GM21786 (cell line): ENCODE data around the gene RPTOR.
"Not testable (repeated sequence)": the region's sequence is repeated elsewhere in the genome, so short reads cannot be mapped to it uniquely, and the experiment has no call there.

ENCODE experiments used
- ATAC-seq: cut with Tn5 transposase; IDR thresholded peaks from one replicate; pipeline ENCODE4 v1.9.1; 2021; ENCODE audit not compliant: unreplicated experiment

RPTOR gene

DNA sequence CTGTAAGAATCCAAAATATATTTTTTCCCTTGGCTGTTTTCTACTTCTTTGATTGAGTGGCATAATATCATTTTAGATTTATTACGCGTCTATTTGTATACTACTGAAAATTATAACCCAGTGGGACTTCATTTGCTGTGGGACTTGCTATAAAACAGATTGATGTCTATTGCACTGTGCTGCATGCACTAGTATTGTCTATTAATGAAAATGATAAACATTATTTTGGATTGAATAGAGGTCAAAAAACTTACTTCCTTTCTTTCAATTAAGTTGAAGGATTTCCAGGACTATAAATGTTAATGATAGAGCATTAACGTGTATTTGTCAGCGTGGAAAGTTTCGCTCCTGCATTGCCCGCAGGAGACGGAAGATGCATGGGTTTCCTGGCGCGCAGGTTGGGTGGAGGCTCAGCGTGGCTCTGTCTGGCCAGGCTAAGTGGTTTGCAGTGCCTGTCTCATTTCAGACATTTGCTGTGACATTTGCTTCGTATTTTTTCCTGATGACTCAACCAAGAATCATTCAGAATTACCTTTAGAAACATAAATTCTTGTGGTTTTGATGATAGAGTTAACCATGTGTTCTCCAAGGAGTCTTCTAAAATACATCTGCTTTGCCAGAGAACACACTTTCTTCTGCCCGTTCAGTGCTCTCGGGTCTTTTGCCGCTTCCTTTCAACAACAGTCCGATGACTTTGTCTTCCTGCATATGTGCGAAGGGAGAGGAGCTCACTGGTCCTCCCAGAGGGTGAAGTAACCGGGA lies 216.7 kb downstream of the RPTOR start:
- ATAC-seq: no peak

DNA sequence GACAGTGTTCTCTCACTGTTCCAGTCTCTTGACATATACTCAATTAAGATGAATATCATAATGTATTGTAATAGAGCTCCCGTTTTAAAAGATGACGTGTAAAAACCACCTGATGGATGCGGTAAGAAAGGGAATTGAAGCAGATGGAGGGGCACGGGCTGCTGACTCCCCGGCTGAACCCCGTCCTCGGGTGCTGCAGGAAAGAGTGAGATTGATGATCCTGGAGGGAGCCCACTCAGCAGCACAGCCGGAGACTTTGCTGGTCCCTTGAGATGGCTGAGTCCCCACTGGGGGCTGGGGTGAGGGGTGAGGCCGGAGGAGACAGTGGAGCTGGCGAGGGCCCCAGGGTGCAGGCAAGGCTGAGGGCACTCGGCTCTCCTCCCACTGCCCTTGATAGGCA lies 217.4 kb downstream of the RPTOR start:
- no peak for ATAC-seq

DNA sequence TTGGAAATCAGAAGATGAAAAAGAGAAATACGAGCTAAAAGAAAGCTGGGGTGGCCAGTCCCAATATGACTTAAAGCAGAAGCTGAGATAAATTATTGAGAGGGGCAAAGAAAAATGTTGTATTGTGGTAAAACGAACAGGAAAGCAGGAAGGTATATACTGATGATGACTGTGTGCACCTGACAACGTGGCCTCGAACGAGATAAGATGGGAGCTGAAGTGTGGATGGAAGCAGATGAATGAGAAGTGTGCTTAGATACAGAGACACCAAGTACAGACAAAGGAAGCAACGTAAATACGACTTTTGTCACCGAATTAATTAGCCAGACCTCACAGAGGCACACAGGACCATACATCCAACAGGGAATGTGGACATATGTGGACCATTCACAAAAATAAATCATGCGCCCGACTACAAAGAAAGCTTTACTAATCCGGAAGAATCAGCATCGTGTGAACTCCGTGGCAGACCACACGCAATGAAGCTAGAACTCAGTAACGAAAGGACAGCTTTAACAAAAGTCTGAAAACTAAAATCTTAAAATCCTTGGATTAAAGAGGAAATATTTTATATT lies 218.7 kb downstream of the RPTOR start:
- no peak for ATAC-seq

DNA sequence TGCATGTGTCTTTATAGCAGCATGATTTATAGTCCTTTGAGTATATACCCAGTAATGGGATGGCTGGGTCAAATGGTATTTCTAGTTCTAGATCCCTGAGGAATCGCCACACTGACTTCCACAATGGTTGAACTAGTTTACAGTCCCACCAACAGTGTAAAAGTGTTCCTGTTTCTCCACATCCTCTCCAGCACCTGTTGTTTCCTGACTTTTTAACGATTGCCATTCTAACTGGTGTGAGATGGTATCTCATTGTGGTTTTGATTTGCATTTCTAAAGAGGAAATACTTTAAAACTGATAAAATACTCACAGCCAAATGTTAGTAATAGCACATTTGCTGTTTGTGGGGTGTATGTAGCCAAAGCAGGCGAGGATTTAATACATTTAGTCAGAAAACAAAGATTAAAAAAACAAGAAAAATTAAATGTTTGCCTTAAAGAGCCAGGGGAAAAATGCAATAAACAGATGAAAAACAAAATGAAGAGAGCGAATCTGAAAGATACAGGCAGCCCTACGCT lies 220.0 kb downstream of the RPTOR start:
- ATAC-seq: not testable (repeated sequence)

DNA sequence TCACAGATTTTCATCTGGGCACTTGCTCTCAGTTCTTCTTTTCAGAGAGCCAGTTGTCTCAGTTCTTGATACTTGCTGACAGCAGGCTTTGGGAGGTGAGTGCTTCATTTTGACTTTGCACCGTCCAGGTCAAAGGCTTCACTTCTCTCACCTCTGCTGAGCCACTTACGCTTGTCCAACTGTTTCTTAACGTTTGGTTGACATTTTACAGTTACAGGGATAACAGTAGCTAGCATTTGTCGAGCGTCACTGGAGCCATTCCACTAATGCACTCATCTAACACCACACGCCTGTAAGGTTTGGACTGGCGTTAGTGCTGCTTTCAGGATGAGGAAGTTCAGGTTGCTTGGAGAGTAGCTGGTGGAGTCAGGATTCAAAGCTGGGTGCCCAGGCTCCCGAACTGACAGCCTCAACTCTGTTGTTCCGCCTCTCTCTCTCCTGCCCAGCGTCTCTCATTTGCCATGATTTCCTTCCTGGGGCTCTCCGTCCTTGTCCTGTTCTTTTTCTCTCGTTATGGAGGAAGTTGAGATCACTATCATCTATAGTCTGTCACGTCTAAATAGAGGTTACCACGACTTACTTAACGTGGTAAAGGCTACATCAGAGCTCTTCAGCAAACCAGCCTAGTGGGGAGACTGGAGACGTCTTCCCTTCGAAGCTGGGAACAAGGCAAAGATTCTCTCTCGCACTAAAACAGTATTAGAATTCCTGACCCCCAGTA lies 220.8 kb downstream of the RPTOR start:
- ATAC-seq: no peak

DNA sequence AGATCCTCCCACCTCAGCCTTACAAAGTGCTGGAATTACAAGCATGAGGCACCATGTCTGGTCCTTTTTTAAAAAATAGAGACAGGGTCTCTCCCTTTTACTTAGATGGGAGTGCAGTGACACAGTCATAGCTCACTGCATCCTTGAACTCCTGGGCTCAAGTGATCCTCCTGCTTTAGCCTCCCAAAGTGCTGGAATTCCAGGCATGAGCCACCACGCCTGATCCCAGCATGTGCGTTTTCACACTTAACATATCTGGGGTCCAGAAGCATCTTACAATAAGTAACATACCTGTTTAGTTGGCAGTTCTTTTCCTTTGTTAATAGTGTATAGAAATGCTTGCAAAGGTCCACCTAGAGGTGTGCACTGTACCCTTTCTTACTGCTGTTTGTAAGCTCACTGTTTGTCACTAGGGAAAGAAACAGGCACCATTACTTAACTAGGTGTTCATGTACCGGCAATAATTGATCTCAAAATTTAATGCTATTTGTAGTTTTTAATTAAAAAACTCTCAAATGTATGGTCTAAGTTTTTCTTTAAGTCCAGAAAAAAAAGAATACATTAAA lies 221.7 kb downstream of the RPTOR start:
- no peak for ATAC-seq

DNA sequence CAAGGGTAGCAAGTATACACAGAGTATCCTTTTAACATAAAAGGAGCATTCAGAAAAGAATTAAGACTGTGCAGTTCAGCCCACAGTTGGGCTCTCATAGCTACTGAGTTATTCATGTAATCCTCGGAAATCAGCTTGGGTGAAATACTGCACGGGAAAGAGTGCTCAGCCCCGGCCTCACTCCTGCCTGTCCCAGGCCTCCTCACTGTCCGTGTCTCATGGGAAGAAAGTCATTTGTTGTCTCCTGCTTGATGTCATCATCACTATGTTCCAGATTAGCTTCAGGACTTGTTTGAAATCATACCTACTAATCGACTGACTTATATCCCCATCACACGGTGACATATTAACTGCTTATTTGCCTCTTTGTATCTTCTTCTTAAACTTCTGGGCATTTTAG lies 223.8 kb downstream of the RPTOR start:
- no peak for ATAC-seq

DNA sequence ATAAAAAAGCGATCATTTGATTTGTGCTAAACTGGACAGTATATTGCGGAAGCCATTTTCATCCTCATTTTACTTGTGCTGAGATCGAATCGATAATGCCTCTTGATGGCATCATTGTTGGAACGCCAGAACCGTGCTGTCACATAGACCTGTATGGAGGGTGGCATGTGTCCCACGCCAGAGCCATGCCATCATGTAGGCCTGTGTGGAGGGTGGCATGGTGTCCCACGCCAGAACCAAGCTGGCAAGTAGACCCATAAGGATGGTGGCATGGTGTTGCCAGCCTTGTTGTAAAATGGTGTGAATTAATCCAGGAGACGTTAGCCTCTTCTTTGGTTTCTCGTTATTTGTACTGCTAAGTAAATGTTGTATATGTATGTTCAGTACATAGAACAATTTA lies 224.3 kb downstream of the RPTOR start:
- ATAC-seq: no peak

DNA sequence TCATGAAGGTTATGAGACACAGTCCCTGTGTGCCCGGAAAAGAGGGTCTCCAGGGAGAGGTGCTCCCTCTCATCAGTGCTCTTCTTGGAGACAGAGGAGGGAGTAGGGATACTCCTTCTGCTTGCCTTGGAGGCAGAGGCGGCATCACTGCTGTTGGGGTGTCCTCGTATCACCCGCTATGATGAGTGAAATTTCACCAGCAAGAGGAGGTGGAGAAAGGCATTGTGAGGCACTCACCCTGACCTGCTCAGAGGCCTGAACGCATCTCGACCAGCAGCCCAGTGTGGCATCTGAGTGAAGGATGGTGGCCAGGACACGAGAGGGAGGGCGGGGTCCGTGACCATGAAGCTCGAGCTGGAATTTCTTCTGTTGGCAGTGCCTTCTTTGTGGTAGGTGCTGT lies 224.9 kb downstream of the RPTOR start:
- no peak for ATAC-seq

DNA sequence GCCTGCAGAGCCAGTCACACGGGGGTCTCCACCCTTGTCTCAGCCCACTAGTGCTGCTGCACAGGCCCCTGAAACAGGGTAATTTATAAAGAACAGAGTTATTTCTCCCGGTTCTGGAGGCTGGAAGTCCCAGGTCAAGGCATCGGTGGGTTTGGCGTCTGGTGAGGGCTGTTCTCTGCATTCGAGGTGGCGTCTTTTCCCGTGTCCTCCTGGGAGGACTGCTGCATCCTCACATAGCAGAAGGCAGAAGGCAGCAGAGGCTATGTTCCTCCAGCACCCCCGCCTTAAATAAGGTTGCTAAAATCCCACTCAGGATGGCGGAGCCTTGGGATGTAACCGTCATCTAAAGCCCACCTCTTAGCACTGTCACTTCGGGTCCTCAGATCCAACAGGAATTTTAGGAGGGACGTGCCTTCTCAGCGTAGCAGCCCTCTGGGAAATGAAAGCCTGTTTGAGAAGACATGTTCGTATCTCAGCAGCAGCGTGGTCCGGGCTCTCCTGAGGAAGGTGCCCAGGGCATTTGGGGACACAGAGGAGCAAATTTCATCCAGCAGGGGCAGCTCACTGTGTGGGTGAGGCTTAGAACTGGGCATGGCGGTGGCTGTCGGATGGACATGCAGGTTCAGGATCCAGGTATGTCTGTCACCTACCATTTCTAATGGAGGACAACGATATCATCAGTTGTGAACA lies 225.4 kb downstream of the RPTOR start:
- ATAC-seq: no peak

DNA sequence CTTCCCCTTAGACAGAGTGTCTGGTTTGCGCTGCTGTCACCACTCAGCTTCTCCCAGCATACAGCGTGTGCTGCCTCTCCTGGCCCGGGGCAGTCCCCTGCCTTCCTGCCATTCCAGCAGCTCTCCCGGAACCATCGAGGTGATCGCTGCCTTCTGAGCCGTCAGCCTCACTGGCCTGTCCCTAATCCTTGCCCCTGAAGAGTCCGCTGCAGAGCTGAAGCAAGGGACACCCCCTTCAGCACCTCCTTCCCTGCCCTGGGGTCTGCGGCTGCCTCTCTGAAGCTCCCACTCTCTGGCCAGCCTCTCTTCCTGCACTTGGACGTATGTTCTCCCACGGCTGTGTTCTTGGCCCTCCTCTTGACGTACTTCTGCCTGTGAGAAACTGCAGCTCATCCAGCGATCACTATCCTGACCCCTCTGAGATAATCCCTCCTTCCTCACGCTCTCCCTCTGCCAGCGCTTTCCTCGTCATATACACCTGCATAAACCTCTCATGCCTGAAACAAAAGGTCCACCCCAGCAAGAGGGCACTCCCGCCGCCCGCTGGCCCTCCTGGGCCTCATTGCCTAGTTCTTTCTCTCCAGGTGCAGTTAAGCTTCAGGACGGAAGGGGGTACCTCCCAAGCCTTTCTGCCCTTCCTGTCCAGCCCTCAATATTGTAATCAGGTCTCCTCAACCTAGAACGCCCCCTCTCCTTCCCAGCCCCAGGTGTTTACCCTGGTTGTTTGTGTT lies 226.4 kb downstream of the RPTOR start:
- no peak for ATAC-seq

DNA sequence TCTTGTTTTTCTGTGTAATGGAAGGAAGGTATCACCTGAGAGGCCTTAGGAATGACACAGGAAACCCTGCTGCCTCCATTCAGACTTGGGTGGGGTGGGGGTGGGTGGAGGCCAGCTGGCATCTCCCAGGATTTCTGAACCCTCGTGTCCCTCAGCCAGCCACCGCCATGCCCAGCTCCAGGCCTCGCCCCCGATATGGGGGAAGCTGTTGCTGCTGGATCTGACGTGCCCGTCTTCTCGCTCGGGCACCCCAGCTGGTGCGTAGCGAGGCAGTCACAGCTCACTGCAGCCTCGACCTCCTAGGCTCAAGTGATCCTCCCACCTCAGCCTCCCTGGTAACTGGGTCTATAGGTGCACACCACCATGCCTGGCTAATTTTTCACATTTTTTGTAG lies 227.0 kb downstream of the RPTOR start:
- no peak for ATAC-seq

DNA sequence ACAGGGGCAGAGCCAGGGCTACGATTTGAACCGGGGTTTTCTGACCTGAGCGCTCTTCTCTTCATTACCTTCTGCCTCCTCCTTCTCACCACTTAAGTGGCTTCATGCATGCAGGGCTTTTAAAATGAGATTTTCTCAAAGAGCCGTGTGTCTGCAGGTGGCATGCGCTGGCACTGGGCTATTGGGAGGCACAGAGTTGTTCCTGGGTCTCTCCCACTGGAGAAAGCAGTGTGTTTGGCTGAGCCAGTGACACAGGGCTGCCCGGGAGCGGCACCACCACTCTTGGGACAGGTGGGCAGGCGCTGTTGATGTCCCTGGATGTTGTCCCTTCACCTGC lies 228.2 kb downstream of the RPTOR start:
- no peak for ATAC-seq

DNA sequence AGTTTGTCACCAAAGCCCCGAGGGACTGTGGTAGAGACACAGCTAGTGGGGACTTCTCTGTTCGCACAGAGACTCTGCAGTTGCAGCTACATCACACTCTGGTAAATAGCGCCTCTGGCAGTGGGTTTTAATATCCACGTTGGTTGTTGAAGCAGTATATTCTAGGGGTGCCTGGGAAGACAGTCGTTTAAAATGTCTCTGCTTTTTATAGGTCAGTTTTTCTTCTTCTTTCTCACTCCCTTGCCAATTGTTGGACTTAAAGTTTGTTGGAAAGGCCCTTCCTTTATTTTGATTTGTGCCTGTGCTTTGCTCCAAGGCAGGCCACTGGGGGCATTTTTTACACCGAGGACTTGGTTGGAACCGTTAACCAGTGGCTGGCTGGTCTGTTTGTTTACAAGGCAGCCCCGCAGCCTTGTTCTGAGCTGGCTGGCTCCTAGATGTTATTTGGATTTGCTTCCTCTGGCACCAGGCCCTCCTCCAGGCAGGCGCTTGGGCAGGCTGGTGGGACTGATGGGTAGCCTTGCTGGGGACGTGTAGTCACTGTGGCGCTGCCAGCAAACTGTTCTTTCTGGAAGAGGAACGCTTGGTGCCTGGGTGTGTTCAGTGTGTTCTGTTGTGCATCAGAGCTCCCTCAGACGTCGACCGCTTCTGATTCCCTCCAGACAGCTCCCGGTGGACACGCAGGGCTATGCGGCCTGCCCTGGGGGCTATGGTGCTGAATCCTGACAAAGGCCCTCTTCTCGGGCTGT lies 228.8 kb downstream of the RPTOR start:
- no peak for ATAC-seq

DNA sequence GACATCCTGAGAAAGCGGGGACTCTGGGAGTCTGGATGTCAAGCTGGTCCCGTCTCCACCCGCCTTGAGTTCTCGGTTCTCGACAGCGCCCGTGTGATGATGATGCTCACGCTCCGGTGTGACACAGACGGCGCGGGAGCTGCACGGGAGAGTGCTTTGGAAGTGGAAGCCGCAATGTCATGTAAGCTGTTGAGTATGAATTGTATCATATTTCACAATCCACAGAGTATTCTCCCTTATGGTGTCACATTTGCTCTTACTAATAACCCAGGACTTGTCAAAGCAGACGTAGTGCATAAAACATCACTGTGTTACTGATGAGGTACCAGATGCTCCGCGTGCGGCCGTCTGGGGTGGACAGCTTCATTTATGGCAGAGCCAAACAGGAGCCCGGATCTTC lies 229.5 kb downstream of the RPTOR start:
- no peak for ATAC-seq

DNA sequence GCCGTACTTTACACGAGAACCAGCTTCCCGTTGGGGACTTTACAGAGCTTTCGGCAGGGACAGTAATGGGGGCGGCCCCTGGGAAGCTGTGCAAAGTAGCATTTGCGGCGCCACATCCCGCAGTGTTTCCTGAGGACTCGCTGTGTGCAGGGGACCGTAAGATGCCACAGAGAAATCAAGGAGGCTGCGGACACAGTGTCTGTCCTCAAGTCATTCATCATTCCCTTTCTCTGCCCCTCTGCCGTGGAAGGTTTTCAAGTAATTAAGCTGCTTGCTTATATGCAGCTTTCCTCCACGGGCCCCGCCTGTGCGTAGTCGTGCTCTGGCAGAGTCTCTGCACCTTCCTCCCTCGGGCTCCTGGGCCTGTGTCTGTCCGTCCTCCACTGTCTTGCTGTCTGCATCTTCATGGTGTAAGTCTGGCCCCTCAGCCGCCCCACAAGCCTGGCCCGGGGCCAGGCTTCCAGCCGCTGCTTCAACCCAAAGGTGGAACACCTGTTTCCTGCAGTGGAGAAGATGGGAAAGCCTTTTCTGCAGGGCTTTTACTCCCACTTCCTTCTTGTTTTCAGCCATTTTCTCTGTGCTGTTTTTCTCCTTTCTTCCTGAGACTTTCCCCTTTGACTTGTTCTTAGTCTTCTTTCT lies 230.1 kb downstream of the RPTOR start:
- ATAC-seq: no peak

DNA sequence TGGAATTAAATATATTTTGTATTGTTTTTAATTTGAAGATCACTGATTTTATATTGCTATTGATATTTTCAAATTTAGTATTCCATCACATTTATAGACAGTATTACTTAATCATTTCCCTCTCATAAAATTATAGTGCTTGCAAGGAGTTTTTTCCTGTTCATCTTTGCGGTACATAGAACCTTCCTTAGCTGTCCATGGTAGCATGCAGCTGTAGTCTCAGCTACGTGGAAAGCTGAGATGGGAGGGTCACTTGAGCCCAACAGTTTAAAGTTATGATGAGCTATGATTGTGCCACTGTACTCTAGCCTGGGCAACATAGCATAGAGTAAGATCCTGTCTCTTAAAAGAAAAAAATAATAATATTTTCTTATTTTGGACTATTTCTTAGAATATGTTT lies 231.2 kb downstream of the RPTOR start:
- ATAC-seq: no peak

DNA sequence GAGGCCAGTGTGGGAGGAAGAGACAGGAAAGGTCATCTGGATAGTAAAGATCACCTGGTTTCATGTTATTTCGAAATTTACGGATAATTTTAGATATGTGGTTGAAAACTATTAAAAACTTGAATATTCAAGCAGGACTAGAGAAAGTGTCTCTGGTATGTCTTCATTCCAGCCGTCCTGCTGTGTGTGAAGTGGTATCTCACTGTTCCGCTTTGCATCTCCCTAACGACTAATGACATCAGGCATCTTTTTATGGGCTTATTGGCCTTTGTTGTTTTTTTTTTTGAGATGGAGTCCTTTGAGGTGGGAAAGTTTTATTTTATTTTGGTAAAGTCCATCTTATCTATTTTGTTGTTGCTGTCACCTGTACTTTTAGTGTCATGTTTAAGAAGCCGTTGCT lies 232.6 kb downstream of the RPTOR start:
- ATAC-seq: no peak

DNA sequence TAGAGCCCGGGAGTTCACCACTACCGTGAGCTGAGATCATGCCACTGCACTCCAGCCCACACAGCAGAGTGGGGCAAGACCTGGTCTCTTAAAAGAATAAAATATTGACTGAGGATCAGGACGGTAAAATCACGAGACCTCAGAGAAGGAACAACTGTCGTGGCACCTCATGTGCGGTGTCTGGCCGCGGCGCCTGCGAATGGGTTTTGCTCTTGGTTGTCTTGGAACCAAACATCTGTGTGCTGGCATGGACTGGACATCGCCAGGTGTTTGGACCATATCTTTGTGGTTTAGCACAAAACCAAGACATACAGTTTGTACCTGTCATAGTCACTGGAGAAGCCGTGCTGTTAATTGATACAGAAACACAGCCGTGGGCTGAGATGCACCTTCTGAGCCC lies 234.1 kb downstream of the RPTOR start:
- ATAC-seq: no peak

DNA sequence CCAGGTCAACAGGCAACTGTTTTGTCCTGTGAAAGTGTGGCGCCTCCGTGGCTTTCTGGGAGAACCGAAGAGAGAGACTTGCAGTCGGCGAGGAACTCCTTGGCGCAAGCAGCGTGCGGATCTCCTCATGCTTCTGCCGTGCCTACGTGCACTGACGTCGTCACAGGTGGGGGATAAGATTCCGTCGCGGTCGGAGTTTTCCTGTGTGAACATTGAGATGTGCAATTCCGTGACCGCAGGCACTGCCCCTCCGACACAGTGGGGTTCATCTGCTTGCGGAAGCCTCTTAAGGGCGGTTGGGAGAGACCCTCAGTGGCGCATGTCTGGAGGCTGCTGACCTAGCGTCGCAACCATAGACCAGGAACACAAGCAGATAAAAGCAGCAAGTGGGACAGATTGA lies 234.7 kb downstream of the RPTOR start:
- no peak for ATAC-seq
